ENCODE measurements around the gene MYO1D. TPM values are rescaled to one million over a fixed set of nuclear protein-coding genes. Genes with fewer than 3 reads are reported as not detected.
A peak's percentile ranks its signal among the peaks of the same experiment; 100 is the strongest.

The MYO1D gene
- total RNA-seq, 1 donor = 160 TPM

DNA sequence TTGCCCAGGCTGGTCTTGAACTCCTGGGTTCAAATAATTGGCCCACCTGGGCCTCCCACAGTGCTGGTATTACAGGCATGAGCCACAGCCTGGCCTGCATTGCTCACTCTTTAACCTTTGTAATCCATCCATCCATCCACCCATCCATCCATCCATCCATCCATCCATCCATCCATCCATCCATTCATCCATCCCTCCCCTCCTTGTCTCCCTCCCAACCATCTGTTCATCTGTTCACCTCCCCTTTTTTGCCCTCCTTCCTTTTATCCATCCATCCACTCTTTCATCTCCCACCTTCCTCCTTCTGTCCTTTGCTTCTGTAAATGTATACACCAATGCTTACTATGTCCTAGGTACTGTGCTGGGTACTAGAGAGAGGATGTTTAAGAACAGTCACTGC is 324.6 kb downstream of the MYO1D start:
- no peak overlapping the region for H2AFZ ChIP-seq (ENCODE audit: low read length)
- H3K36me3 ChIP-seq (ENCODE audit: insufficient read depth, low read length) = no peaks in the 10 kb centered on the region
- TF ChIP-seq, protein P1, sequence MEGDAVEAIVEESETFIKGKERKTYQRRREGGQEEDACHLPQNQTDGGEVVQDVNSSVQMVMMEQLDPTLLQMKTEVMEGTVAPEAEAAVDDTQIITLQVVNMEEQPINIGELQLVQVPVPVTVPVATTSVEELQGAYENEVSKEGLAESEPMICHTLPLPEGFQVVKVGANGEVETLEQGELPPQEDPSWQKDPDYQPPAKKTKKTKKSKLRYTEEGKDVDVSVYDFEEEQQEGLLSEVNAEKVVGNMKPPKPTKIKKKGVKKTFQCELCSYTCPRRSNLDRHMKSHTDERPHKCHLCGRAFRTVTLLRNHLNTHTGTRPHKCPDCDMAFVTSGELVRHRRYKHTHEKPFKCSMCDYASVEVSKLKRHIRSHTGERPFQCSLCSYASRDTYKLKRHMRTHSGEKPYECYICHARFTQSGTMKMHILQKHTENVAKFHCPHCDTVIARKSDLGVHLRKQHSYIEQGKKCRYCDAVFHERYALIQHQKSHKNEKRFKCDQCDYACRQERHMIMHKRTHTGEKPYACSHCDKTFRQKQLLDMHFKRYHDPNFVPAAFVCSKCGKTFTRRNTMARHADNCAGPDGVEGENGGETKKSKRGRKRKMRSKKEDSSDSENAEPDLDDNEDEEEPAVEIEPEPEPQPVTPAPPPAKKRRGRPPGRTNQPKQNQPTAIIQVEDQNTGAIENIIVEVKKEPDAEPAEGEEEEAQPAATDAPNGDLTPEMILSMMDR (IDR thresholded peaks at IDR 0.05; ENCODE audit: extremely low read depth, low read depth, low read length) = no peak
- no peaks in the 10 kb centered on the region for H3K9me3 ChIP-seq (ENCODE audit: low read depth, low read length)
- no peak overlapping the region for H3K27ac ChIP-seq (ENCODE audit: low read depth, low read length)
- H3K79me2 ChIP-seq (ENCODE audit: insufficient read depth, low read length) = no peaks in the 10 kb centered on the region
- no peak overlapping the region for H3K4me3 ChIP-seq (ENCODE audit: insufficient read depth, low read length)
- peaks cover 6% of the 10 kb centered on the region for H3K4me1 ChIP-seq (ENCODE audit: insufficient read depth, low read length)
- no peaks in the 10 kb centered on the region for H4K20me1 ChIP-seq (ENCODE audit: insufficient read depth, low read length)
- no peak overlapping the region for H3K4me2 ChIP-seq (ENCODE audit: insufficient read depth, low read length)
- no peak for DNase-seq (ENCODE audit: insufficient read length, low spot score, missing footprints)
- H3K27me3 ChIP-seq (ENCODE audit: insufficient read depth, low read length) = no peaks in the 10 kb centered on the region

DNA sequence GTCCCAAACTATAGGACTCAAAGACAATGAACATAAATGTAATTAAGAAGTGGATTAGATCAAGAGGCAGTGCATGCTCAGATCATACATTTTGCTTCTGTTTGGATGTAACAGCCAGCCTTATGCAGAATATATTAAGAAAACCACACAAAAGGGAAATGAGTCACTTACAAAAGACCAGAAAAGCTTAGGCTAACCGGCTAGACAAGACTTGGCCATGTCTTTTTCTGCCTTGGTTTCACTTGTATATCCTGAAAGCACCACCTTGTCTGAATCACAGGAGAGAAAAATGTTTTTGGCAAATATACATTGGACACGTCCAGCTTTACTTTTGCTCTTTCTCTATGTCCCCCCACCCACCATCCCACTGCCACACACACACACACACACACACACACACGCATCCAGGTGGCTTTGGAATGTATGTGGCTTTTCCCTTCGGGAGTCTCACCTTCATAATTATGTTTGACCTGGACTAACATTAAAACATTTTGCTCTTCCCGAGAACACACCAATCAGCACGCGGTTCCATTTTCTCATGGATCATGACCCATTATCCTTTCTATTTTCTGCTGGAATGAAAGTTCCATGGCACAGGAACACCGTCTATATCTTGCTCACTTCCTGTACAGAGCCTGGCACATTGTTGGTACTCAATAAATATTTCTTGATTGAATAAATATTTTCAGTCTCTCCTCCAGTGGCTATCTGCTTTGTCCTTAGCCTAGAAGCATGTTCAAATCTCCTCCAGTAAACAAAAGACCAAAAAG is 325.6 kb downstream of the MYO1D start:
- Histone ChIP-seq H3K9me3 (ENCODE audit: low read depth, low read length) (no peaks in the 10 kb centered on the region), H3K27ac (ENCODE audit: low read depth, low read length) (no peak overlapping the region), H3K4me2 (ENCODE audit: insufficient read depth, low read length) (peak overlapping the region; percentile 44), H3K79me2 (ENCODE audit: insufficient read depth, low read length) (no peaks in the 10 kb centered on the region), H2AFZ (ENCODE audit: low read length) (no peak overlapping the region), H4K20me1 (ENCODE audit: insufficient read depth, low read length) (no peaks in the 10 kb centered on the region), H3K36me3 (ENCODE audit: insufficient read depth, low read length) (no peaks in the 10 kb centered on the region), H3K4me1 (ENCODE audit: insufficient read depth, low read length) (peaks cover 6% of the 10 kb centered on the region), H3K4me3 (ENCODE audit: insufficient read depth, low read length) (no peak overlapping the region), H3K27me3 (ENCODE audit: insufficient read depth, low read length) (no peaks in the 10 kb centered on the region)
- peak; percentile 61 for DNase-seq (ENCODE audit: insufficient read length, low spot score, missing footprints)
- TF ChIP-seq, protein P1 (IDR thresholded peaks at IDR 0.05; ENCODE audit: extremely low read depth, low read depth, low read length) = no peak

DNA sequence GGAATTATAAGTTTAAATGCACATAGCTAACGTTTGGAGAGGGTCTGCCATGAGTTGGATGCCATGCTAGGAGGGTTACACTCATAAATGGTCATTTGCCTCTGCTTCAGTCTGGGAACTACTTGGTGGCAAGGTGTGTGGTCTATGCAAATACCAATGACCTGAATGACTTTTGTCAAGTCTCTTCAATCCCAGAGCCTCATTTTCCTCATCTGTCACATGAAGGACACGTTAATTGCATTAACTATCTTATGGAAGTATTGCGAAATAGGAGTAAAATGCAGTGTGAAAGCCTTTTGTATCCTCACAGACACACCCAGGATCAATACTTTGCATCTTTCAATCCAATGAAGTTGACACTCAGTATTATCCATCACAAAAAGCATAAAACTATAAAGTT is 327.4 kb downstream of the MYO1D start:
- peaks cover 6% of the 10 kb centered on the region for H3K4me1 ChIP-seq (ENCODE audit: insufficient read depth, low read length)
- H3K9me3 ChIP-seq (ENCODE audit: low read depth, low read length) = no peaks in the 10 kb centered on the region
- no peak overlapping the region for H3K4me2 ChIP-seq (ENCODE audit: insufficient read depth, low read length)
- TF ChIP-seq, protein P1 (IDR thresholded peaks at IDR 0.05; ENCODE audit: extremely low read depth, low read depth, low read length) = no peak
- H4K20me1 ChIP-seq (ENCODE audit: insufficient read depth, low read length) = no peaks in the 10 kb centered on the region
- H3K27ac ChIP-seq (ENCODE audit: low read depth, low read length) = no peak overlapping the region
- H3K27me3 ChIP-seq (ENCODE audit: insufficient read depth, low read length) = no peaks in the 10 kb centered on the region
- H3K4me3 ChIP-seq (ENCODE audit: insufficient read depth, low read length) = no peak overlapping the region
- no peaks in the 10 kb centered on the region for H3K36me3 ChIP-seq (ENCODE audit: insufficient read depth, low read length)
- H2AFZ ChIP-seq (ENCODE audit: low read length) = no peak overlapping the region
- DNase-seq (ENCODE audit: insufficient read length, low spot score, missing footprints) = no peak
- no peaks in the 10 kb centered on the region for H3K79me2 ChIP-seq (ENCODE audit: insufficient read depth, low read length)

DNA sequence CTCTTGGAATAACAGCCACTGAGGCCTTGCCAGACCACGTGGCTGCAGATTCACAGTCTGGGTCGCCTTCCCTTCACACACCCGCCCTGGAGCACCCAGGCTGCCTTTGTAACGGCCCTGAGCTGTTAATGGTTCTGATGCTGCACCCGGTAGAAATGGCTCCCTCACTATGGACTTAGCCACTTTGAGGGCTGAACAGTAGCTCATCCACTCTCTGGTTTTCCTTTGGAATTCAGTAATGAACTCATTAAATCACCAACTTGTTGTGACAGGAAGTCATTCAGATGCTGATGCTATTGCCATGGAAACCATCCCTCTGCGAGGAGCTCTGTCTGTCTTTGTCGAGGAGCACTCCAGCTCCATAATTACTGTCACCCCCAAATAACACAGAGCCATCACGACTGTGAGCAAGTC is 330.9 kb downstream of the MYO1D start:
- H3K27ac ChIP-seq (ENCODE audit: low read depth, low read length) = no peak overlapping the region
- H3K9me3 ChIP-seq (ENCODE audit: low read depth, low read length) = no peaks in the 10 kb centered on the region
- no peak overlapping the region for H3K4me3 ChIP-seq (ENCODE audit: insufficient read depth, low read length)
- H3K4me2 ChIP-seq (ENCODE audit: insufficient read depth, low read length) = no peak overlapping the region
- DNase-seq (ENCODE audit: insufficient read length, low spot score, missing footprints) = no peak
- no peaks in the 10 kb centered on the region for H3K79me2 ChIP-seq (ENCODE audit: insufficient read depth, low read length)
- H3K4me1 ChIP-seq (ENCODE audit: insufficient read depth, low read length) = peaks cover 2% of the 10 kb centered on the region
- no peak overlapping the region for H2AFZ ChIP-seq (ENCODE audit: low read length)
- H3K36me3 ChIP-seq (ENCODE audit: insufficient read depth, low read length) = no peaks in the 10 kb centered on the region
- TF ChIP-seq, protein P1 (IDR thresholded peaks at IDR 0.05; ENCODE audit: extremely low read depth, low read depth, low read length) = no peak
- no peaks in the 10 kb centered on the region for H4K20me1 ChIP-seq (ENCODE audit: insufficient read depth, low read length)
- H3K27me3 ChIP-seq (ENCODE audit: insufficient read depth, low read length) = no peaks in the 10 kb centered on the region

All from osteoblast (primary cell).